ENCODE data around the gene ZBTB17.
"Not testable (repeated sequence)": the region's sequence is repeated elsewhere in the genome, so short reads cannot be mapped to it uniquely, and the experiment has no call there.

The ZBTB17 gene

GRCh38 chr1:16011936-16012589 lies 36.2 kb upstream of the ZBTB17 start:
- no peak for DNase-seq

GRCh38 chr1:16010837-16011236 lies 34.9 kb upstream of the ZBTB17 start:
- no peak for DNase-seq

GRCh38 chr1:16009678-16010077 lies 33.8 kb upstream of the ZBTB17 start:
- no peak for DNase-seq

GRCh38 chr1:16009030-16009460 lies 33.1 kb upstream of the ZBTB17 start:
- DNase-seq: peak; percentile 73

- no peak for DNase-seq
These were observed 31.9 kb upstream of the ZBTB17 start for GRCh38 chr1:16007671-16008341.

GRCh38 chr1:16006552-16007485 lies 30.9 kb upstream of the ZBTB17 start:
- DNase-seq: no peak

GRCh38 chr1:16006010-16006409 lies 30.1 kb upstream of the ZBTB17 start:
- no peak for DNase-seq

- no peak for DNase-seq
These were observed 29.7 kb upstream of the ZBTB17 start for GRCh38 chr1:16005597-16005996.

GRCh38 chr1:16001274-16001673 lies 25.4 kb upstream of the ZBTB17 start:
- DNase-seq: not testable (repeated sequence)

- DNase-seq: no peak
These were observed 23.0 kb upstream of the ZBTB17 start for GRCh38 chr1:15998929-15999328.

GRCh38 chr1:15997637-15998280 lies 21.9 kb upstream of the ZBTB17 start:
- DNase-seq: no peak

GRCh38 chr1:15997076-15997585 lies 21.2 kb upstream of the ZBTB17 start:
- no peak for DNase-seq

GRCh38 chr1:15994590-15995351 lies 18.9 kb upstream of the ZBTB17 start:
- DNase-seq: peak; percentile 54

- DNase-seq: no peak
These were observed 18.2 kb upstream of the ZBTB17 start for GRCh38 chr1:15994081-15994480.

- DNase-seq: no peak
These were observed 17.8 kb upstream of the ZBTB17 start for GRCh38 chr1:15993666-15994065.

- no peak for DNase-seq
These were observed 16.9 kb upstream of the ZBTB17 start for GRCh38 chr1:15992582-15993500.

- DNase-seq: no peak
These were observed 16.3 kb upstream of the ZBTB17 start for GRCh38 chr1:15992187-15992553.

- DNase-seq: no peak
These were observed 15.7 kb upstream of the ZBTB17 start for GRCh38 chr1:15991427-15992186.

GRCh38 chr1:15989776-15990175 lies 13.9 kb upstream of the ZBTB17 start:
- no peak for DNase-seq
